OCI-LY1 (cell line): ENCODE measurements around the gene ASIC3.

ENCODE experiments used
- H2AFZ ChIP-seq: fragments of 200-600 bp; sonication (generic), shearing (Covaris generic); 2 replicates; pipeline ENCODE4 v1.6.0; 2014; ENCODE audit warnings: antibody characterized with exemption, mild to moderate bottlenecking, low read length
- H3F3A ChIP-seq: fragments of 200-600 bp; sonication (generic), shearing (Covaris generic); 2 replicates; pipeline ENCODE4 v1.6.0; 2014; ENCODE audit warnings: mild to moderate bottlenecking, antibody characterized with exemption, low read length, moderate library complexity; ENCODE audit not compliant: insufficient read depth
- H3K27ac ChIP-seq: fragments of 200-600 bp; sonication (generic); 2 replicates; pipeline ENCODE4 v1.5.1; 2014; ENCODE audit warnings: low read length, mixed run types, mild to moderate bottlenecking, low read depth; ENCODE audit not compliant: poor library complexity, severe bottlenecking
- H3K27me3 ChIP-seq: fragments of 200-600 bp; sonication (generic); 2 replicates; pipeline ENCODE4 v1.6.0; 2014; ENCODE audit warnings: antibody characterized with exemption, mild to moderate bottlenecking, low read length, moderate library complexity; ENCODE audit not compliant: insufficient read depth
- H3K36me3 ChIP-seq: fragments of 200-600 bp; sonication (generic); 2 replicates; pipeline ENCODE4 v1.6.1; 2014; ENCODE audit warnings: mild to moderate bottlenecking, antibody characterized with exemption, low read length, moderate library complexity, mixed read lengths; ENCODE audit not compliant: insufficient read depth
- H3K4me1 ChIP-seq: fragments of 200-600 bp; sonication (generic); 2 replicates; pipeline ENCODE4 v1.5.1; 2014; ENCODE audit warnings: mild to moderate bottlenecking, low read length, moderate library complexity; ENCODE audit not compliant: insufficient read depth, severe bottlenecking
- H3K4me2 ChIP-seq: fragments of 200-600 bp; sonication (generic), shearing (Covaris generic); 2 replicates; pipeline ENCODE4 v1.6.1; 2014; ENCODE audit warnings: low read length
- H3K4me3 ChIP-seq: fragments of 200-600 bp; sonication (generic); 2 replicates; pipeline ENCODE4 v1.5.1; 2014; ENCODE audit warnings: low read length, low read depth, mild to moderate bottlenecking, mixed read lengths; ENCODE audit not compliant: poor library complexity, severe bottlenecking
- H3K79me2 ChIP-seq: fragments of 200-600 bp; shearing (Covaris generic); 2 replicates; pipeline ENCODE4 v1.6.1; 2016; ENCODE audit warnings: mixed run types, low read length, mixed read lengths; ENCODE audit not compliant: insufficient read depth
- H3K9ac ChIP-seq: fragments of 200-600 bp; sonication (generic), shearing (Covaris generic); 2 replicates; pipeline ENCODE4 v1.6.1; 2014; ENCODE audit warnings: mild to moderate bottlenecking, low read length, mixed read lengths
- H3K9me2 ChIP-seq: fragments of 200-600 bp; sonication (generic), shearing (Covaris generic); 2 replicates; pipeline ENCODE4 v1.6.1; 2014; ENCODE audit warnings: low read depth, mild to moderate bottlenecking, low read length, mixed read lengths
- H3K9me3 ChIP-seq: fragments of 200-600 bp; shearing (Covaris generic); 2 replicates; pipeline ENCODE4 v1.6.1; 2014; ENCODE audit warnings: low read length, mixed read lengths
- H4K20me1 ChIP-seq: fragments of 200-600 bp; sonication (generic), shearing (Covaris generic); 2 replicates; pipeline ENCODE4 v1.6.0; 2016; ENCODE audit warnings: mild to moderate bottlenecking, low read length; ENCODE audit not compliant: insufficient read depth
- CTCF ChIP-seq: fragments of 200-600 bp; sonication (generic), shearing (Covaris generic); IDR thresholded peaks from 2 replicates; pipeline ENCODE4 v1.5.1; 2017; ENCODE audit warnings: mild to moderate bottlenecking, antibody characterized with exemption, low read length, moderate library complexity, mixed read lengths
- EZH2 ChIP-seq: fragments of 200-600 bp; sonication (generic), shearing (Covaris generic); IDR thresholded peaks from 2 replicates; pipeline ENCODE4 v1.8.0; 2017; ENCODE audit warnings: borderline replicate concordance, mixed run types, mild to moderate bottlenecking, antibody characterized with exemption, low read length, moderate library complexity, mixed read lengths

Gene ASIC3

GRCh38 chr7:151100921-151101320 lies 52.6 kb downstream of the ASIC3 start:
- Histone ChIP-seq H3F3A (no peaks in the 10 kb centered on the region), H3K27me3 (peaks cover 12% of the 10 kb centered on the region; the same call in 1 of the 2 replicates), H3K36me3 (no peaks in the 10 kb centered on the region), H3K27ac (no peak overlapping the region), H4K20me1 (no peaks in the 10 kb centered on the region), H3K79me2 (no peaks in the 10 kb centered on the region), H3K9me2 (no peaks in the 10 kb centered on the region), H3K4me2 (no peak overlapping the region), H3K4me3 (no peak overlapping the region), H3K4me1 (peaks cover 5% of the 10 kb centered on the region), H3K9me3 (no peaks in the 10 kb centered on the region), H2AFZ (no peak overlapping the region), H3K9ac (no peak overlapping the region)
- TF ChIP-seq CTCF (no peak), EZH2 (no peak)

GRCh38 chr7:151101621-151102396 lies 53.5 kb downstream of the ASIC3 start:
- Histone ChIP-seq H3K27me3 (peaks cover 12% of the 10 kb centered on the region; the same call in 1 of the 2 replicates), H2AFZ (no peak overlapping the region), H3K4me2 (no peak overlapping the region), H3K27ac (no peak overlapping the region), H3K79me2 (no peaks in the 10 kb centered on the region), H3K9me3 (no peaks in the 10 kb centered on the region), H3K4me1 (no peaks in the 10 kb centered on the region), H3K9ac (no peak overlapping the region), H3F3A (no peaks in the 10 kb centered on the region), H4K20me1 (no peaks in the 10 kb centered on the region), H3K9me2 (no peaks in the 10 kb centered on the region), H3K4me3 (no peak overlapping the region), H3K36me3 (no peaks in the 10 kb centered on the region)
- TF ChIP-seq CTCF (no peak), EZH2 (no peak)
